GM10248 (cell line): Measurements from ENCODE around the gene NCF4.

ENCODE experiments used
- CTCF ChIA-PET: fragments of 300-600 bp; sonication (Branson Sonifier 250); formaldehyde crosslinking; extraction: SDS; loops from one replicate; lab custom pipeline; 2021; ENCODE audit warnings: antibody characterized with exemption; lab: Yijun Ruan, JAX
- POLR2A ChIA-PET: fragments of 350-650 bp; sonication (Branson Sonifier 250); formaldehyde crosslinking; extraction: SDS; loops from one replicate; lab custom pipeline; 2020; ENCODE audit warnings: antibody characterized with exemption; lab: Yijun Ruan, JAX
- DNase-seq: peaks from one replicate; pipeline ENCODE4 v3.0.0; 2012; ENCODE audit errors: extremely low spot score
- TF ChIP-seq, protein P1 (sequence below): IDR thresholded peaks from 2 replicates; pipeline ENCODE4 v1.5.1; 2012; ENCODE audit warnings: mild to moderate bottlenecking, low read depth; ENCODE audit errors: extremely low read depth, missing control alignments, control extremely low read depth

NCF4 gene

GRCh38 chr22:36846271-36846670 is 14.5 kb upstream of the NCF4 start:
- ChIA-PET CTCF (interaction anchor here (3.7 kb wide), 1 partner anchor 11 kb away, joined by 35 read pairs; no protein-coding TSS in a partner anchor), POLR2A (no interaction called here)
- TF ChIP-seq, protein P1, sequence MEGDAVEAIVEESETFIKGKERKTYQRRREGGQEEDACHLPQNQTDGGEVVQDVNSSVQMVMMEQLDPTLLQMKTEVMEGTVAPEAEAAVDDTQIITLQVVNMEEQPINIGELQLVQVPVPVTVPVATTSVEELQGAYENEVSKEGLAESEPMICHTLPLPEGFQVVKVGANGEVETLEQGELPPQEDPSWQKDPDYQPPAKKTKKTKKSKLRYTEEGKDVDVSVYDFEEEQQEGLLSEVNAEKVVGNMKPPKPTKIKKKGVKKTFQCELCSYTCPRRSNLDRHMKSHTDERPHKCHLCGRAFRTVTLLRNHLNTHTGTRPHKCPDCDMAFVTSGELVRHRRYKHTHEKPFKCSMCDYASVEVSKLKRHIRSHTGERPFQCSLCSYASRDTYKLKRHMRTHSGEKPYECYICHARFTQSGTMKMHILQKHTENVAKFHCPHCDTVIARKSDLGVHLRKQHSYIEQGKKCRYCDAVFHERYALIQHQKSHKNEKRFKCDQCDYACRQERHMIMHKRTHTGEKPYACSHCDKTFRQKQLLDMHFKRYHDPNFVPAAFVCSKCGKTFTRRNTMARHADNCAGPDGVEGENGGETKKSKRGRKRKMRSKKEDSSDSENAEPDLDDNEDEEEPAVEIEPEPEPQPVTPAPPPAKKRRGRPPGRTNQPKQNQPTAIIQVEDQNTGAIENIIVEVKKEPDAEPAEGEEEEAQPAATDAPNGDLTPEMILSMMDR: no peak
- no peak for DNase-seq

GRCh38 chr22:36846949-36847348 is 13.9 kb upstream of the NCF4 start:
- CTCF ChIA-PET: interaction anchor here (1.9 to 3.7 kb wide), 2 partner anchors 10 to 13 kb away, joined by 5 to 35 read pairs; no protein-coding TSS in a partner anchor
- POLR2A ChIA-PET: no interaction called here
- DNase-seq: no peak
- TF ChIP-seq, protein P1: no peak

DNA sequence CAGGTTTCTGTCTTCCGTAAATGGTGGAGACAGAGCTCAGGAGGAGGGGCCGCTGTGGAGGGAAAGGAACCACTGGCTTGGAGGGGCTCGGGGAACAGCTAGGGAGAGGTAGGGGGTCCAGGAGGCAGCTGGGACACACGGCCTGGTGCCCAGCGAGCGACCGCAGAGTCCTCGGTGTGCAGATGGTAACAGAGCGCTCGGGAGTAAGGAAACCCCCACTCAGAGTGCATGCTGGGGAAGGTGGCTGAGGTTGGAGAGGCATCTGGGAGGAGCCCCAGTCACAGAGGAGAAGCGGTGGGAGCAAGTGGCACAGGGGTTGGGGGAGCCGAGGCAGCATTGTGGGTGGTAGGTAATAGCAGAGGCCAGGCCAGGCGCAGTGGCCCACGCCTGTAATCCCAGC is 10.8 kb upstream of the NCF4 start:
- CTCF ChIA-PET: interaction anchor here (1.0 kb wide), 1 partner anchor 9 kb away, joined by 3 read pairs; no protein-coding TSS in a partner anchor
- POLR2A ChIA-PET: no interaction called here
- TF ChIP-seq, protein P1: no peak
- DNase-seq: no peak

DNA sequence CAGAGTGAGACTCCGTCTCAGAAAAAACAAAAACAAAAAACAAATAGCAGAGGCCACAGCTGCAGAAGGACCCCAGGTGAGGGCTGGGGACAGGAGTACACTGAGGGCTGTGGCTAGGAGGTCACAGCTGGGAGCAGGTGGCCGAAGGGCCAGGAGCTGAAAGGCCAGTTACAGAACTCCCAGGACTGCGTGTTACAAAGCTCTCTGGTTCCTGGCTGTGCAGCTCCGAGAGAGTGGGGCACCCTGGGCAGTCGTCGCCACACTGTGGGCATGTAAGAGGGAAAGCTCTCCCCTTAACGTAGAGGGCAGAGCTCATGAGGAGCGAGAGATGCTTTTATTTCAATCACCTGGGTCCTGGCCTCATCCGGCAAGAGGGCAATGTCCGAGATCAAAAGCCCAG is 10.1 kb upstream of the NCF4 start:
- POLR2A ChIA-PET: no interaction called here
- CTCF ChIA-PET: interaction anchor here (0.9 to 1.0 kb wide), 2 partner anchors 32 to 127 kb away, joined by 3 to 4 read pairs; no protein-coding TSS in a partner anchor
- DNase-seq: no peak
- TF ChIP-seq, protein P1: no peak

DNA sequence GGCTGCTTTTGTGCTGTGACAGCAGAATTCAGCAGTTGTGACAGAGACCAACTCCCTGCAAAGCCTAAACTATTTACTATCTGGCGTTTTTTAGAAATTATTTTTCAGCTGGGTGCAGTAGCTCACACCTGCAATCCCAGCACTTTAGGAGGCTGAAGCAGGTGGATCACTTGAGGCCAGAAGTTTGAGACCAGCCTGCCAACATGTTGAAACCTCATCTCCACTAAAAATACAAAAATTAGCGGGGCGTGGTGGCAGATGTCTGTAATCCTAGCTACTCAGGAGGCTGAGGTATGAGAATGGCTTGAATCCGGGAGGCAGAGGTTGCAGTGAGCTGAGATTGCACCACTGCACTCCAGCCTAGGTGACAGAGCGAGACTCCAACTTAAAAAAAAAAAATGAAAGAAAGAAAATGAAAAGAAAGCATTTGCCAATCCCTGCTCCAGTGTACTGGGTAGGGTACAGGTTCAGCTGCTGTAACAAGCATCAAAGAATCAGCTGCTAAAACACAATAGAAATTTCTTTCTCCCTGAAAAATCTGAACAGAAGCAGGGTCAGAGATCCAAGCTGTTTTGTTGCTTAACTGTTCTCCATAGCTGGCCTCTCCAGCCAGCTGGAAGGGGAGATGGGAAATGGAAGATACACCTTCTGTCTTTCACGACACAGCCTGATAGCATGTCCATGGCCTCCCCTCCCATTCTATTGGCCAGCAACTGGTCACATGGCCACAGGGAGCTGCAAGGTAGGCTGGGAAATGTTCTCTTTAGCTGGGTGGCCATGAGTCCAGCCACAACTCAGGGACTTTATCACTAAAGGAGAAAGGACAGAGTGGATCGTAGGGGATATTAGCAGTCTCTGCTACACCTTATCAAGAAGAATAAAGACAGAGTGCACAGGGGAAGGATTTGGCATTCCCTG is 8.5 kb upstream of the NCF4 start:
- CTCF ChIA-PET: interaction anchor here (0.8 to 11.4 kb wide), 24 partner anchors 8 to 308 kb away, joined by 3 to 118 read pairs (median 5); partner anchors contain the start of gene CSF2RB
- TF ChIP-seq, protein P1: no peak
- DNase-seq: no peak
- POLR2A ChIA-PET: no interaction called here

DNA sequence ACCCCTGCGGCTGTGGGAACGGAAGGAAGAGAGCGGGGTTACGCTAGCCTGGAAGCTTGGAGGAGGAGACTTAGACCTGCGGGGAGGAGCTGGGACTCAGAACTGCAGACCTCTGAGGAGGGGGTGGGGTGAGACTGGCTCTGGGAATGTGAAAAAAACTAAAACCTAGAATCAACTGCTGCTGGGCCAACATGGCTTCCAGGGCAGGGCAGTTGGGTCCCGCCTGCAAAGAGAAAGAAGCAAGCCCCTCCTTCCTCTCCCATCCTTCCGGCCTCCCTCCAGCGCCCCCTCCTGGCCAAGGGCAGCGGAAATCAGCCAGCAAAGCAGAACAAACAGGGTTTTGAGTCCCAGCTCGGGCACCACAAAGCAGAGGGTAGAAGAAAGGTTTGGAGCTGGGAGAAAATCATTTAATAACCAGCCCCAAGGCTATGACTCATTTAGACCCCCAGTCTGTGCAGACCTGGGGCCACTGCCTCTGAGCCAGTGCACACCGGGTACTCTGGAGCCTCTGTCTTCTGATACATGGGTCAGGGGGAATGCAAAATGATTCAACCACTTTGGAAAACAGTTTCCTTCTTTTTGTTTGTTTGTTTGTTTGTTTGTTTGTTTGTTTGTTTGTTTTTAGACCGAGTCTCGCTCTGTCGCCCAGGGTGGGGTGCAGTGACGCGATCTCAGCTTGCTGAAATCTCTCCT is 7.3 kb upstream of the NCF4 start:
- POLR2A ChIA-PET: no interaction called here

More for the DNA sequence above, 7.3 kb upstream of the NCF4 start:
- CTCF ChIA-PET: interaction anchor here (0.6 to 11.4 kb wide), 31 partner anchors 10 to 324 kb away, joined by 3 to 118 read pairs (median 4); partner anchors contain the start of genes CSF2RB and EIF3D
- TF ChIP-seq, protein P1: peak; percentile 77
- DNase-seq: peak; percentile 78
